HUES64 (cell line): Measurements from ENCODE around the gene PLAAT2.
"Not testable (repeated sequence)": the region's sequence is repeated elsewhere in the genome, so short reads cannot be mapped to it uniquely, and the experiment has no call there.

Experiments
- H3K27ac ChIP-seq: 2 replicates; pipeline ENCODE4 v1.7.0; 2013; ENCODE audit warnings: low read depth, low read length, inconsistent platforms
- H3K27me3 ChIP-seq: 2 replicates; pipeline ENCODE4 v1.6.1; 2013; ENCODE audit warnings: mild to moderate bottlenecking, low read length; ENCODE audit not compliant: insufficient read depth
- H3K36me3 ChIP-seq: 2 replicates; pipeline ENCODE4 v1.6.1; 2013; ENCODE audit warnings: mild to moderate bottlenecking, low read length; ENCODE audit not compliant: insufficient read depth
- H3K4me1 ChIP-seq: 2 replicates; pipeline ENCODE4 v1.6.1; 2013; ENCODE audit warnings: mild to moderate bottlenecking, low read length, moderate library complexity; ENCODE audit not compliant: insufficient read depth
- H3K4me3 ChIP-seq: 2 replicates; pipeline ENCODE4 v1.5.1; 2013; ENCODE audit warnings: mild to moderate bottlenecking, low read length, moderate library complexity
- H3K9ac ChIP-seq: 2 replicates; pipeline ENCODE4 v1.6.1; 2013; ENCODE audit warnings: mild to moderate bottlenecking, low read depth, low read length
- H3K9me3 ChIP-seq: 2 replicates; pipeline ENCODE4 v1.6.1; 2013; ENCODE audit warnings: low read depth, low read length; ENCODE audit not compliant: insufficient read depth
- WGBS: fragments of 150-250, 120-280 bp; methylation state at CpG from one replicate; pipeline ENCODE4 v1.1.7; 2013; ENCODE audit warnings: missing lambda C conversion rate; 5-methylcytosine and 5-hydroxymethylcytosine counted together

PLAAT2 gene

GRCh38 chr11:63543711-63544110 is 19.5 kb downstream of the PLAAT2 start:
- no peaks in the 10 kb centered on the region for H3K9me3 ChIP-seq
- H3K9ac ChIP-seq: no peak overlapping the region
- no peak overlapping the region for H3K4me3 ChIP-seq
- H3K36me3 ChIP-seq: no peaks in the 10 kb centered on the region
- 0 out of 2 replicates have a peak, but pooled peaks cover 3% of the 10 kb centered on the region for H3K4me1 ChIP-seq
- no peaks in the 10 kb centered on the region for H3K27me3 ChIP-seq
- no peak overlapping the region for H3K27ac ChIP-seq
- 82% methylated on average over 2 of the region's 2 CpGs for WGBS

- H3K27ac ChIP-seq, H3K27me3 ChIP-seq, H3K36me3 ChIP-seq, H3K4me1 ChIP-seq, H3K9ac ChIP-seq, H3K4me3 ChIP-seq, H3K9me3 ChIP-seq: not testable (repeated sequence)
- 79% methylated on average over 2 of the region's 2 CpGs for WGBS
These were observed 20.7 kb downstream of the PLAAT2 start for GRCh38 chr11:63542506-63542905.

- Histone ChIP-seq H3K27ac (no peak overlapping the region), H3K9me3 (no peaks in the 10 kb centered on the region), H3K4me3 (no peak overlapping the region), H3K27me3 (no peaks in the 10 kb centered on the region), H3K4me1 (peaks cover 22% of the 10 kb centered on the region), H3K9ac (no peak overlapping the region), H3K36me3 (no peaks in the 10 kb centered on the region)
- 86% methylated on average over 8 of the region's 8 CpGs for WGBS
These were observed 25.7 kb downstream of the PLAAT2 start for GRCh38 chr11:63537293-63538101.

- no peak within 1 kb of the TSS for H3K9ac ChIP-seq
- WGBS: 90% methylated on average over 10 of the region's 10 CpGs
- no peak within 1 kb of the TSS for H3K27ac ChIP-seq
- no peak within 1 kb of the TSS for H3K4me3 ChIP-seq
- H3K27me3 ChIP-seq: no peaks in the 10 kb centered on the region
- peaks cover 26% of the 10 kb centered on the region for H3K4me1 ChIP-seq
- no peaks in the 10 kb centered on the region for H3K9me3 ChIP-seq
- no peaks in the 10 kb centered on the region for H3K36me3 ChIP-seq
These were observed 26.4 kb downstream of the PLAAT2 start, which contains the start of gene PLAAT4 for GRCh38 chr11:63536669-63537292. PLAAT4 (plus strand) TSS chr11:63536808; CDS start chr11:63536869, 61 bp downstream.

- Histone ChIP-seq H3K27me3 (no peaks in the 10 kb centered on the region), H3K9ac (no peak overlapping the region), H3K4me3 (no peak overlapping the region), H3K36me3 (no peaks in the 10 kb centered on the region), H3K9me3 (no peaks in the 10 kb centered on the region), H3K4me1 (peaks cover 33% of the 10 kb centered on the region), H3K27ac (no peak overlapping the region)
- WGBS: 94% methylated on average over 1 of the region's 1 CpG
These were observed 27.4 kb downstream of the PLAAT2 start for GRCh38 chr11:63535734-63536133.

- Histone ChIP-seq H3K4me3 (no peak overlapping the region), H3K27me3 (no peaks in the 10 kb centered on the region), H3K27ac (no peak overlapping the region), H3K9ac (no peak overlapping the region), H3K36me3 (no peaks in the 10 kb centered on the region), H3K9me3 (no peaks in the 10 kb centered on the region), H3K4me1 (peaks cover 35% of the 10 kb centered on the region)
- WGBS: 94% methylated on average over 5 of the region's 5 CpGs
These were observed 28.2 kb downstream of the PLAAT2 start for GRCh38 chr11:63534895-63535461.

- Histone ChIP-seq H3K4me3 (no peak overlapping the region), H3K27me3 (no peaks in the 10 kb centered on the region), H3K9ac (no peak overlapping the region), H3K4me1 (peaks cover 44% of the 10 kb centered on the region), H3K9me3 (no peaks in the 10 kb centered on the region), H3K27ac (no peak overlapping the region), H3K36me3 (no peaks in the 10 kb centered on the region)
- WGBS: 94% methylated on average over 3 of the region's 3 CpGs
These were observed 29.1 kb downstream of the PLAAT2 start for GRCh38 chr11:63534076-63534475.

GRCh38 chr11:63532799-63533475 is 30.2 kb downstream of the PLAAT2 start:
- Histone ChIP-seq H3K4me1 (peaks cover 48% of the 10 kb centered on the region), H3K27me3 (no peaks in the 10 kb centered on the region), H3K9ac (0 out of 2 replicates have a peak overlapping the region, but pooled peaks have one; percentile 58), H3K9me3 (no peaks in the 10 kb centered on the region), H3K36me3 (no peaks in the 10 kb centered on the region), H3K4me3 (no peak overlapping the region), H3K27ac (peak overlapping the region; percentile 100)
- 56% methylated on average over 4 of the region's 4 CpGs for WGBS

- Histone ChIP-seq H3K4me1 (peaks cover 53% of the 10 kb centered on the region), H3K4me3 (peak overlapping the region; percentile 15; the same call in 1 of the 2 replicates), H3K9ac (peak overlapping the region; percentile 58), H3K9me3 (no peaks in the 10 kb centered on the region), H3K36me3 (no peaks in the 10 kb centered on the region), H3K27ac (peak overlapping the region; percentile 100), H3K27me3 (no peaks in the 10 kb centered on the region)
- 18% methylated on average over 2 of the region's 2 CpGs for whole genome bisulfite sequencing
These were observed 31.1 kb downstream of the PLAAT2 start for GRCh38 chr11:63532117-63532516.

GRCh38 chr11:63531074-63531792 is 31.9 kb downstream of the PLAAT2 start:
- H3K27me3 ChIP-seq, H3K9me3 ChIP-seq, H3K36me3 ChIP-seq: not testable (repeated sequence)
- 39% methylated on average over 3 of the region's 6 CpGs for WGBS
- peak overlapping the region; percentile 100 for H3K27ac ChIP-seq
- H3K4me1 ChIP-seq: peaks cover 52% of the 10 kb centered on the region
- H3K4me3 ChIP-seq: peak overlapping the region; percentile 17; the same call in 1 of the 2 replicates
- peak overlapping the region; percentile 77 for H3K9ac ChIP-seq
